Endodermal cell (in vitro differentiated cells): ENCODE data around the gene TMTC2. TPM values are rescaled to one million over a fixed set of nuclear protein-coding genes. Genes with fewer than 3 reads are reported as not detected.
A peak's percentile ranks its signal among the peaks of the same experiment; 100 is the strongest.

Experiments
- DNase-seq: peaks from one replicate; pipeline ENCODE4 v3.0.0-alpha.2; 2017
- H3K27ac ChIP-seq: 2 replicates; pipeline ENCODE4 v1.5.1; 2013; ENCODE audit warnings: mild to moderate bottlenecking, low read depth, low read length, moderate library complexity
- H3K27me3 ChIP-seq: 2 replicates; pipeline ENCODE4 v1.6.1; 2013; ENCODE audit warnings: mild to moderate bottlenecking, low read length, moderate library complexity; ENCODE audit not compliant: insufficient read depth, control insufficient read depth, poor library complexity, severe bottlenecking
- H3K36me3 ChIP-seq: 2 replicates; pipeline ENCODE4 v1.7.0; 2013; ENCODE audit warnings: mild to moderate bottlenecking, low read length, moderate library complexity; ENCODE audit not compliant: control insufficient read depth, insufficient read depth
- H3K4me1 ChIP-seq: one replicate; pipeline ENCODE4 v1.7.0; 2013; ENCODE audit warnings: low read length; ENCODE audit not compliant: control insufficient read depth, insufficient read depth
- H3K4me3 ChIP-seq: 2 replicates; pipeline ENCODE4 v1.5.1; 2013; ENCODE audit warnings: mild to moderate bottlenecking, low read length, moderate library complexity
- H3K9ac ChIP-seq: 2 replicates; pipeline ENCODE4 v1.6.1; 2013; ENCODE audit warnings: mild to moderate bottlenecking, low read length, moderate library complexity; ENCODE audit not compliant: poor library complexity, severe bottlenecking; ENCODE audit errors: extremely low read depth
- H3K9me3 ChIP-seq: 2 replicates; pipeline ENCODE4 v1.6.1; 2013; ENCODE audit warnings: mild to moderate bottlenecking, low read length, moderate library complexity; ENCODE audit not compliant: control insufficient read depth
- H3K27ac Mint-ChIP-seq: 2 replicates; pipeline ENCODE4 v1.8.0; 2020; ENCODE audit warnings: mixed read lengths
- H3K27me3 Mint-ChIP-seq: 2 replicates; pipeline ENCODE4 v1.8.0; 2021; ENCODE audit warnings: mild to moderate bottlenecking, mixed read lengths; ENCODE audit not compliant: insufficient read depth
- H3K36me3 Mint-ChIP-seq: 2 replicates; pipeline ENCODE4 v1.8.0; 2020; ENCODE audit warnings: low read depth, mixed read lengths
- H3K4me1 Mint-ChIP-seq: 2 replicates; pipeline ENCODE4 v1.8.0; 2020; ENCODE audit warnings: mixed read lengths
- H3K4me3 Mint-ChIP-seq: 2 replicates; pipeline ENCODE4 v1.8.0; 2020; ENCODE audit warnings: mild to moderate bottlenecking, moderate library complexity, mixed read lengths
- H3K9me3 Mint-ChIP-seq: 2 replicates; pipeline ENCODE4 v1.8.0; 2020; ENCODE audit warnings: mild to moderate bottlenecking, mixed read lengths
- WGBS, 2 experiments: methylation state at CpG; one replicate each; pipeline versions ENCODE4 v1.1.5 to v1.1.7; 2013; ENCODE audit warnings: missing lambda C conversion rate in 2 of 2, mixed read lengths in 1 of 2; ENCODE audit not compliant: insufficient coverage in 1 of 2, insufficient read length in 1 of 2; 5-methylcytosine and 5-hydroxymethylcytosine counted together
- total RNA-seq, 2 donors: library from RNA; stranded (reverse); fragmentation: NEBNext Ultra II Directional in 1 of 2; extraction: Animal tissue kit (Norgen Biotek cat#: 25700) in 1 of 2; gene quantifications; 2 replicates in 1 of 2; 3 replicates in 1 of 2; pipeline ENCODE4 v1.2.1, GENCODE V29; 2021
- TF ChIP-seq, protein P1 (sequence below): fragments of 200-600 bp; sonication (generic); conservative IDR thresholded peaks from 2 replicates; pipeline ENCODE4 v1.5.0; 2021; ENCODE audit warnings: antibody characterized with exemption, mild to moderate bottlenecking

The TMTC2 gene
- total RNA-seq, 2 donors from 2014 or later = 7.2 to 10.8 TPM

DNA sequence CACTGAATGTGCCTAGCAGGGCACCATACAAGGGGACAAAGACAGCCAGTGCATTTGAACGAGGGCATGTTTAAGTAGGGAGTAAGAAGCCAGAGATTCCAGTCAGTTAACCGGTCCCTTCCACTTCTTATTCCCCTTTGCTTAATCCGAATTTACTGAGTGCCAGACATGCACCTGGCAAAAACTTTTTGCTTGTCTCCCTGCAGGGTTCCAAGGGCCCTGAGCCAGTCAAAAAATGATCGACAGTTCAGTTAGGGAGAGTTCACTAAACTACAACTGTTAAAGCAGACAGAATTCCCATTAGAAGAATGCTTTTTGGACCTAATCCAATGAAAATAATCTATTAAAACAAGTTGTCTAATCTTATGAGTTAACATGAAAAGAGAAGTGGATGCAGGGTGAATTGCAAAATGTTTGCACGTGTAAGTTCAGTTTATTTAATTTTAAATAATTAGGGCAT lies 193.8 kb downstream of the TMTC2 start:
- Histone ChIP-seq H3K27me3 (no peaks in the 10 kb centered on the region), H3K4me3 (no peak overlapping the region), H3K9ac (no peak overlapping the region), H3K27ac (peak overlapping the region; percentile 65), H3K9me3 (no peaks in the 10 kb centered on the region), H3K36me3 (no peaks in the 10 kb centered on the region), H3K4me1 (no peaks in the 10 kb centered on the region)
- Mint-ChIP-seq H3K27ac (no peak overlapping the region), H3K4me3 (no peak overlapping the region), H3K4me1 (peaks cover 12% of the 10 kb centered on the region), H3K9me3 (no peaks in the 10 kb centered on the region), H3K36me3 (no peaks in the 10 kb centered on the region), H3K27me3 (no peaks in the 10 kb centered on the region)
- DNase-seq = no peak
- 78 to 82% methylated on average over 3 to 5 of the region's 5 CpGs for WGBS, 2 experiments
- TF ChIP-seq, protein P1, sequence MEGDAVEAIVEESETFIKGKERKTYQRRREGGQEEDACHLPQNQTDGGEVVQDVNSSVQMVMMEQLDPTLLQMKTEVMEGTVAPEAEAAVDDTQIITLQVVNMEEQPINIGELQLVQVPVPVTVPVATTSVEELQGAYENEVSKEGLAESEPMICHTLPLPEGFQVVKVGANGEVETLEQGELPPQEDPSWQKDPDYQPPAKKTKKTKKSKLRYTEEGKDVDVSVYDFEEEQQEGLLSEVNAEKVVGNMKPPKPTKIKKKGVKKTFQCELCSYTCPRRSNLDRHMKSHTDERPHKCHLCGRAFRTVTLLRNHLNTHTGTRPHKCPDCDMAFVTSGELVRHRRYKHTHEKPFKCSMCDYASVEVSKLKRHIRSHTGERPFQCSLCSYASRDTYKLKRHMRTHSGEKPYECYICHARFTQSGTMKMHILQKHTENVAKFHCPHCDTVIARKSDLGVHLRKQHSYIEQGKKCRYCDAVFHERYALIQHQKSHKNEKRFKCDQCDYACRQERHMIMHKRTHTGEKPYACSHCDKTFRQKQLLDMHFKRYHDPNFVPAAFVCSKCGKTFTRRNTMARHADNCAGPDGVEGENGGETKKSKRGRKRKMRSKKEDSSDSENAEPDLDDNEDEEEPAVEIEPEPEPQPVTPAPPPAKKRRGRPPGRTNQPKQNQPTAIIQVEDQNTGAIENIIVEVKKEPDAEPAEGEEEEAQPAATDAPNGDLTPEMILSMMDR = no peak

DNA sequence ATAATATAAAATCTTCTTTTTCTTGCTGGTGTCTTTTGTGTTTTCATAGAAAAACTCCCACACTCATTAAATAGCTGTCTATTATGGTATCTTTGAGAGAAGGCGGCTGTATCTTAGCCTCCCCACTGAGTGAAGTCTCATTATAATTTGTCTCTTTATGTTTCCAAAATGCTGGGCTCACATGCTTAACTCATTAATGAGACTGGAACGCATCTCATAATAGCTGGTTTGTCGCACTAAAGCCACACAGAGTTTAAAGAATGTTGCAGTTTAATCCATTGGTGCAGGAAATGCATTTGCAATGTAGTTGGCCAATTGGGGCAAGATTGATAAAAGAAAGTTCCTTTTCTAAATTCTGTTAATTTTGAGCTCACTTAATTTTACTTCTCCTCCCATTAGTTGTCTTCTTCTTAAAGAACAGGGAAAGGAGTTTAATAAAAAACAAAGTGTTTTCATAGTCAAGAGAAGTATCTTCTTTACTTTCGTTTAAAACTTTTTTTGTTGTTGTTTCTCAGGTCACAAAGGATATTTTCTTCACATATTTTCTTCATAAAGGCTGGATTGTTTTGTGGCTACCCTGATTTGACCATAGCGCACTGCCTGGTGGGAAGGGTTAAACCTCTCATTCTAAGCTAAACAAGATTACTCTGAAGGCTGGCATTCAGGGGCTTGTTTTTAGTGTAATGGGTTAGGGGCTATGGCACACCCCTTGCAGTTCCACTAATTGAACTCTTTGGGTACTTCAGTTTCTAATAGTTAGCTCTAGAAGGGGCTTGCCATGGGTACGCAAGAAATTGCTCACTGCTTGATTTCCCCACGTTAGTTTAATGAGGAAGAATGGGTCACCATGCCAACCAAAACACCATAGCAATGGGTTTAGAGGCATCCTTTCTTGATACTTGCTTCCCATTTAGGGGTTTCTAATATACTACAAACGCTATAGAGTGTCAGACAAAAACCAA lies 197.0 kb downstream of the TMTC2 start:
- no peaks in the 10 kb centered on the region for H3K36me3 ChIP-seq
- WGBS, 2 experiments = 67 to 91% methylated on average over 3 to 8 of the region's 8 CpGs
- no peak for DNase-seq
- Mint-ChIP-seq H3K27ac (no peak overlapping the region), H3K4me1 (peaks cover 2% of the 10 kb centered on the region), H3K27me3 (no peaks in the 10 kb centered on the region), H3K4me3 (no peak overlapping the region), H3K36me3 (no peaks in the 10 kb centered on the region), H3K9me3 (no peaks in the 10 kb centered on the region)
- H3K4me3 ChIP-seq = no peak overlapping the region
- H3K9me3 ChIP-seq = no peaks in the 10 kb centered on the region
- TF ChIP-seq, protein P1 = no peak
- H3K27me3 ChIP-seq = no peaks in the 10 kb centered on the region
- no peaks in the 10 kb centered on the region for H3K4me1 ChIP-seq
- H3K9ac ChIP-seq = no peak overlapping the region
- peak overlapping the region; percentile 83 for H3K27ac ChIP-seq

DNA sequence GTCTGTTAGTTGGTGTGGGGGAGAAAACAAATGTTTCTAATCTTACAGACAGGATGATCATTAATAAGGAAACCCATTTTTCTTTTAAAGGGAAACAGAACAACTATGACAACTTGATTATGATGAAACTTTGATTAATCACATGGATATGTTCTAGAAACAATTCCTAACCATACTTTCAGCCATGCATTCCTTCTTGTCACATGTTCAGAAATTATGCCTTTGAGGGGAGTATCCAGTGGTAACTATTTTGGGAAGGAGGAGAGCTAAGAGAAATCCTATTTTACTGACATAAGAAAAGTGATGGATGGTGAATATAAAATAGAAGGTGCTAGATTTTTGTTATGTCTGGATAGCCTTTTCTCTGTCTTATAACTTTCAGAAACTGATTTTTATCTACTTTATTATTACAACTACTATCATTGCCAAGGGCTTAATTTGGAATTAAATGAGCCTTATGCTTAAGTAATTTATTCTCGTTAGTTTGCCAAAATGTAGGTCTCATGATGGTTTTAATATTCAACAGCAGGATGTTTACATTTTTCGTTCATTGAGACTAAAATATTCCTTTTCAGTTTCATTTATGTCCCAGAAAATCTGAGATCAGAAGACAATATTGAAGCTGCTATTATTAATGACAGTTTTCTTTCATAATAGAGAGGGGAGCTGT lies 200.1 kb downstream of the TMTC2 start:
- DNase-seq = no peak
- no peak overlapping the region for H3K4me3 Mint-ChIP-seq
- H3K27me3 Mint-ChIP-seq = no peaks in the 10 kb centered on the region
- Histone ChIP-seq H3K27me3 (no peaks in the 10 kb centered on the region), H3K4me1 (no peaks in the 10 kb centered on the region), H3K9ac (no peak overlapping the region), H3K9me3 (no peaks in the 10 kb centered on the region), H3K36me3 (no peaks in the 10 kb centered on the region), H3K27ac (no peak overlapping the region), H3K4me3 (no peak overlapping the region)
- no peak overlapping the region for H3K27ac Mint-ChIP-seq
- no peaks in the 10 kb centered on the region for H3K9me3 Mint-ChIP-seq
- TF ChIP-seq, protein P1 = no peak
- 85 to 100% methylated on average over 2 of the region's 2 CpGs for WGBS, 2 experiments
- H3K36me3 Mint-ChIP-seq = no peaks in the 10 kb centered on the region
- no peaks in the 10 kb centered on the region for H3K4me1 Mint-ChIP-seq
